ENCODE results near the gene ALPK1. TPM values are rescaled to one million over a fixed set of nuclear protein-coding genes. Genes with fewer than 3 reads are reported as not detected.
"Not testable (repeated sequence)": the region's sequence is repeated elsewhere in the genome, so short reads cannot be mapped to it uniquely, and the experiment has no call there.

ALPK1 gene
- total RNA-seq (2014; rRNA removed; shearing (Covaris generic)): not detected in 2 replicates

DNA sequence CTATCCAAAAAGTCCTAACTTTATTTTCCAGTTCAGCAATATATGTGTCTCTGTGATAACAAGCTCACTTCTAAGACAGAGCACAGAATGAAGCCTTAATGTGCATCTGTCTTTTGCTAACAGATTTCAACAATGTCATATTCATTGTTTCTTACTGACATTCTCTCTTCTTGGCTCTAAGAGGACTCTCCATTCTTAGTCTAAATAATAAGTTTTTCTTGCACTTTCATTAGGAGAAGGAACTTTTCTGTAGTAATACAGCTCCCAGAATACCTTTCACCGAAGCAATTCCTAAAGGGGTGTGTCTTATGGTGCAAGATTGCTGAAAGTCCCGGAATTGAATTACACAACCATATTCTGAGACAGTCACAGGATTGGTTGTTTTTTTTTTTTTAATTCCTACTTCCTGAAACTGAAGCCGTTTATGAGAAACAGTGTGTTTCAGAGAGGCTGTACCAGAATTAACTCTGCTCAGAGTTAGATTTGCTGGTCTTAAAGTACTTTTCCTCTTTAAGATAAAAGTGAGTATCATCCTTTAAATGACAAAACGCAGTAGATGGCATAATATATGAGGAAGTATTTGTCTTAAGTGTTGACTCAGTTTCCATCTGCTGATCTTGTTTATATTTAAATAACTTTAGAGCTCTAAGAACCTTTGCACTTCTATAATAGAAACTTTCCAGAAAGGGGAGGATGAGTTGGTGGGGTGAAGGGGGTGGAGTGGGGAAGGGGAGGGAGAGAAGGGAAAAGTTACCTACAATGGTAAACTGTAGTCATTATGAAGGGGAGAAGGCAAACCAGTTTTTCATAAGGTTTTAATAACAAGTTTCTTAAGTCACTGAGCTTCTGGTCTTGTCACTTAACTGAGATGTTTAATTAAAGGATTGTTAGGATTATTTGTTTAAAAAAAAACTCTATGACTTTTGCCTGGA, at the start of gene ALPK1:
TSS of gene ALPK1 (plus strand) at position 421 of the 932 bp plus-strand sequence.
- in situ Hi-C loops (cut with HindIII; ENCODE audit: low sequenced_read_pairs): no loop called here
- DNase-seq (ENCODE audit: low spot score): no peak

DNA sequence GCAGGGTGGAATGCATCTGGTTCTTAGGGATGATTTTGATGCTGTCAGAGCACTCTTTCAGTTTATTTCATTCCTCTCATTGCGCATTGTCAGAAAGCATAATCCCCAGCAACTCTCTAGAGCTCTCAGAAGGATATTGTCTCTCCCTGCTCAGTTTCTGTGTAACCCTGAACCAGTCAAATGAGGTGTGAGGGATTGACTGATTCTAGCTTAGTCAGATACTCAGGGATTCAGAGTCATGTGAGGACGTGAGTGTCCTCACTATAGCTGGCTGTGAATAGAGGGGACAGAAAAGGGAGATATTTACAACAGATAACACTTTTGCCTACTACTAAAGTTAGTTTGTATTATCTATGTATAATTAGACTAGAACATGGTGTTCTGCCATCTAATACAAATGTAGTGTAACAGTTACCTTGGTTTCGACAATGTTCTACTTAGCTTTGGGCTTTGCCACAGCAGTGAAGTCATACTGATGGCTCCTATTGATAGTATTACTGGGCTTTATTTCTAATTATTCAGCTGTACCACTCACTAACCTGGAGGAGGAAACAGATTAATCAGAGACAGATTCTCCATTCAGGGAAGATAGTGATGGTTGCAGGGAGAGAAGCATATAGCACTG, 46.0 kb upstream of the ALPK1 start:
- no peak for DNase-seq (ENCODE audit: low spot score)
- in situ Hi-C loops (cut with HindIII; ENCODE audit: low sequenced_read_pairs): no loop called here

DNA sequence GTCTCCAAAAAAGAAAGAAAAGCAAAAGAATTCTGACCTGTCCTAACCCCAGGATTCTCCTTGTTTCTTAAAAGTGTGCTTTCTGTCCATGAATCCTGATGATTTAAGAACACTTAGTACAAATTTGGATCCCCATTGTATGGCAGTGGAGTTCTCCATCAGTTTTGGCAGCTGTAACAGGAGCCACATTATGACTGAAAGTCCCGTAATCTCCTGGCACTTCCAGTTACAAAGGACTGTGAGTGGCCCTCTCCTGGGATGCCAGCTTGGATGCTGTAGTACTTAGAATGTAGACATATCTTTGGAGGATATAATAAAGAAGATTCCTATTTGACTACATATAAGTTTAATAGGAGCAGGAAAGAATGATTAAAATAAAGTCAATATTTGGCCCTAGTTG, 44.9 kb upstream of the ALPK1 start:
- DNase-seq (ENCODE audit: low spot score): no peak
- in situ Hi-C loops (cut with HindIII; ENCODE audit: low sequenced_read_pairs): no loop called here

DNA sequence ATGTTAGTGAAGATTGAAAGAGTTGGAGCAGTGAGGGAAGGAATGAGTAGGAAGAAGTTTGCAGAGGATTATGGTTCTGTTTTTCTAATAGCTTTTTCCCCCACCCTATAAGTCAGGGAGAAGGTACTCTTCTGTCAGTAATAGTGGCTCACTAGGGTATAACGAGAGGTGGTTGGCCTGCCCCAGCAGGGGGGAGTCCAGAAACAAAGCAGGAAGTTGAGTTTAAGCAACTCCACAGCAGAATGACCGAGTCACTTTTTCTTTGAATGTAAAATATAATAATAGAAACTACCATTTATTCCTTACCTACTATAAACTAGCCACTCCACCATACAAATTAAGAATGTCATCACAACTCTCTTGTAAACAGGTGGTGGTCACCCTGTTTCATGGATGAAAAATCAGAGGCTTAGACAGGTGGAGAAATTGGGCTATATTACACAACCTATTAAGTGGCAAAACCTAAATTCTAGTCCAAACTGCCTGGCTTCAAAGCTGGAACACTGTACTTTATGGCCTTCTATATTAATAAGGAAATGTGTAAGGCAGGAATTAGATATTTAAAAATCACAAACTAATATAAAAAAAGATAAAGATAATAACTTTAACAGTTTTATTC, 43.7 kb upstream of the ALPK1 start:
- no peak for DNase-seq (ENCODE audit: low spot score)
- in situ Hi-C loops (cut with HindIII; ENCODE audit: low sequenced_read_pairs): no loop called here

DNA sequence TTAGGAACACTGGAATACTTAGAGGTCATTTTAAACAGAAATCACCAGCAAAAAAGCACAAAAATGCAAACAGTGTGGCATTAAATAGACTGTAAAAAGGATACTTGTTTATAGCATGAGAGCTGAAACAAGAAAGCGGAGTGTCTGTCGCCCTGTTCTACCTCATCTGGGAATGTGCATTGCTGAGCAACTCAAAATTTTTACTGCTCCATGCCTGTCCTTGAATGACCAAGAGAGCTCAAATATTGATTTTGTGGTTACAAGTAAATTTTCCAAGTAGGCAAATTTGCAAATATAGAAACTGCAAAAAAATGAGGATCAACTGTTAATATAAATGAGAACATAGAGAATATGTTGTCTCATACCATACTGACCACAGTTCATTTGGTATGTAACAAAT, 40.1 kb upstream of the ALPK1 start:
- in situ Hi-C loops (cut with HindIII; ENCODE audit: low sequenced_read_pairs): no loop called here
- no peak for DNase-seq (ENCODE audit: low spot score)

DNA sequence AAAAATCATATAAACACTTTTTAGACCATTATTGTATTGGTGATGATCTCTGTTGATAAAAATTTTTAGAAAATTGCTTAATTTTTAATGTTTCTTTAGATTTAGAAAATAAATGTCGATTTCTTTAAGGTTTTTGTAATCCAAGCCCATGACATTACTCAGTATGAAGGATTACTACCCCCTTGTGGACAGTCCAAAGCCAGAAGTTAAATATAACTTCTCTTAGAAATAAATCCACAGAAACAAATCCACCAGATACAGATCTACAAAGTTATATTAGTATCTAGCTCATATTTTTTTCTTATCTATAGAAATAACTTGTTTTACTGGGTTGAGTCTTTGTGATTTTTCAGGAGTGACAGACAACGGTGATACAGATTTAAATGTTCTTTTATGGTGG, 30.3 kb upstream of the ALPK1 start:
- in situ Hi-C loops (cut with HindIII; ENCODE audit: low sequenced_read_pairs): no loop called here
- no peak for DNase-seq (ENCODE audit: low spot score)

DNA sequence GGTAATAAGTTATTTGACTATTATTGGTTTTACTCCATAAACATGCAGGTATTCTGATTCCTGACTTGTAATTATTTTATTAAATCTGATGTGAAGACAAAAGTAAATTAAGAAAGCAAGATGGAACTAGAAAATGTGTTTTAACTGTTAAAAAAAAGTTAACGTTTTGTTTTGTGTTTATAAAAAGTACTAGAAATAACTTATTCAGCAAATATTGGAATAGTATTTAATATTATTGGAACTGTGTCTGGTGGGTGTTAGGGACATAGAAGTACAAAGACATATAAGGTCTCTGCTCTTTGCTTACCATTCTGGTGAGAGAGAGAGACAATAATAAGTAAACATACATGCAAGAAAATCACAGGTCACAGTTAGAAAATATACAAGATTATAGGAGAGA, 27.1 kb upstream of the ALPK1 start:
- DNase-seq (ENCODE audit: low spot score): no peak
- in situ Hi-C loops (cut with HindIII; ENCODE audit: low sequenced_read_pairs): no loop called here

DNA sequence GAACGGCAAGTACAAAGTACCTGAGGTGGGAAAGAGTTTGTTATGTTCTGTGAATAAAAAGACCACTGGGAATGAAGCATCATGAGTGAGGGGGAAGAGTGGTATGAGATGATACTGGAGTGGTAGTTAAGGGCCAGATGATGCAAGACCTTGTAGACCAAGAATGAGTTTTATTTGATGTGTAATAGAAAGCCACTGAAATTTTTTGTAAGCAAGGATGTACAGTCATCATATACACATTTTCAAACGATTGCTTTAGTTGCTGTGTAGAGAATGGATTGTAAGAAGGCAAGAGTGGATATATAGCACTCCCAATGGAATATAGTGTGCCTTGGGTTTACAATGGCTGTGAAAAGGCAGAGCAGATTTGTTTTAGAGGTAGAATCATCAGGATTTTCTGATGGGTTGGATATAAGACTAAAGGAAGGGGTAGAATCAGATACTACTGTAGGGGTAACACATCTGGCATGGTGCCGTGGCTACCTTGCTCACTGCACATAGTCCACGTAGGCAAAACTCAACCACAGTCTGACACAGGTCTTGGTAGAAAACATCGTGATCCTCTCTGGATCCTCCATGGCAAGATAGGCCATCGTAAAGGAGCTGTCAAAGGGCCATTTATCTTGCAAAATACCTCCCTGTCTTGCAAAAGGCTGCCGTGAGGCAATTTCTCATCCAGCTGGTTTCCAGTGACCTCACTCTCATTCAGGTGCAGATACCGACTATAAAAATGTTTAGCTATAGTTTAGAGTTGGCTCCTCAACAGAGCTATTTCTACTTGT, 26.3 kb upstream of the ALPK1 start:
- no peak for DNase-seq (ENCODE audit: low spot score)
- in situ Hi-C loops (cut with HindIII; ENCODE audit: low sequenced_read_pairs): no loop called here

DNA sequence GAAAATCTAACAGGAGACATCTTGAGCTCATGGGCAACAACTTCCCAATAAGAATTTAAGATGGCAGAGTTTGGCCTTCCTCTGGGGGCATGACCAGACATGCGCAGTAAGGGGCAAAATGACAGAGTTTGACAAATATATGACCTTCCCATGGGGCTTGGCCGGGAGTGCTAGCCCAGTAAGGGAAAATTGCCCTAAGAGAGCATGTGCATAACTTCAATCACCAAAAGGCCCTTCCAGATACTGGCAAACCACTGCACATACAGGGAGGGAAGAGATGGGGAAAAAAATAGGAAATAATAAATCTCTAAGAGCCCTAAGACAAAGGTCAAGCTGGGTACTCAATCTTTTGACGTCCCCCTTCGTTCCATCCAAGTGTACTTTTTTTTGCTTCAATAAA, 24.9 kb upstream of the ALPK1 start:
- in situ Hi-C loops (cut with HindIII; ENCODE audit: low sequenced_read_pairs): no loop called here
- DNase-seq (ENCODE audit: low spot score): no peak

DNA sequence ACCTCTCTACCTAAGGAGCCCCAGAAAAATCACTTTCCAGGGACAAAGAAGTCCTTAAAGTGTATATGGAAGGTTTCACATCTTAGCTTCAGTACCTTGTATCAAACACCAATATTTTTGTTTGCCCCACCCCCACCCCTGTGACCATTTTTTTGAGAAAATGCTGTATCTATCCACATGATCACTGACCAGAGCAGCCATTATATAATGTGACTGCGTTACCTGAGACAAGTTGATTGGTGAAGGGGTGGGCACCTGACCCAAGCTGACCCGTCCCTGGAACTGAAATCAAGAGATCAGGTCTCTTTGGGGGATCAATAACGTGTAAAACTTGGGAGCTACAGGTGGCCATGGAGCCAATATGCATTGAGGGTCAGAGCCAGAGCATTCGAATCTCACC, 22.2 kb upstream of the ALPK1 start:
- no peak for DNase-seq (ENCODE audit: low spot score)
- in situ Hi-C loops (cut with HindIII; ENCODE audit: low sequenced_read_pairs): no loop called here

DNA sequence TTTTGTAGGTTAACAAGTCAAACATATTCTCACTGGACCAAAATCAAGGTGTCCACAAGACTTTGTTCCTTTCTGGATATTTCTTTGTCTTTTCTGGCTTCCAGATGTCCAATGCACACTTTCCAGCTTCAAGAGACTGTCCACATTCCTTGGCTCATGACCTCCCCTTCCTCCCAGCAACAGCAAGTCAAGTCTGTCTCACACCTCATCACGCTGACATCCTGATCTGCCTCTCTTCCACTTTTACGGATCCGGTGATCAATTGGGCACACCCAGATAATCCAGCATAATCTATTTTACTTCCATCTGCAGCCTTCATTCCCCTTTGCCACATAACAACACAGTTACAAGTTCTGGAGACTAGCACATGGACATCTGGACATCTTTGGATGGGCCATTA, 21.1 kb upstream of the ALPK1 start:
- in situ Hi-C loops (cut with HindIII; ENCODE audit: low sequenced_read_pairs): no loop called here
- no peak for DNase-seq (ENCODE audit: low spot score)

DNA sequence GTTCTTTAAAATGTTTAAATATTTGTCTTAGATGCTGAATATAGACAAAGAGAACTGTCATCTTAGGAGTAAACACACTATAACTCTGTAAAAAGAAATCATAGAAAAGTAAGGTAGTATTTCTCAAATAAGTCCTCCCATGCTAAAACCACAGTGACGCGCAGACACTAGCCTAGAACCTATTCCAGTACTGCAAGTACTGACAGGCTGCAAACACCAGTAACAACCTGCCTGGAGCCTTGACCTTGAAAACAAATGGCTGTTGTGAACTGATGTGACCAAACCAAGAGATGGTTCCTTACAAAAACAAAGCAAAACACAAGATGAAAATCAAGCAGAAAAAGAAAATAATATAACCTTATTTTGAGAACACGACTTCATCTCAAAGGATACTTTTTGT, 19.9 kb upstream of the ALPK1 start:
- DNase-seq (ENCODE audit: low spot score): no peak
- in situ Hi-C loops (cut with HindIII; ENCODE audit: low sequenced_read_pairs): no loop called here

DNA sequence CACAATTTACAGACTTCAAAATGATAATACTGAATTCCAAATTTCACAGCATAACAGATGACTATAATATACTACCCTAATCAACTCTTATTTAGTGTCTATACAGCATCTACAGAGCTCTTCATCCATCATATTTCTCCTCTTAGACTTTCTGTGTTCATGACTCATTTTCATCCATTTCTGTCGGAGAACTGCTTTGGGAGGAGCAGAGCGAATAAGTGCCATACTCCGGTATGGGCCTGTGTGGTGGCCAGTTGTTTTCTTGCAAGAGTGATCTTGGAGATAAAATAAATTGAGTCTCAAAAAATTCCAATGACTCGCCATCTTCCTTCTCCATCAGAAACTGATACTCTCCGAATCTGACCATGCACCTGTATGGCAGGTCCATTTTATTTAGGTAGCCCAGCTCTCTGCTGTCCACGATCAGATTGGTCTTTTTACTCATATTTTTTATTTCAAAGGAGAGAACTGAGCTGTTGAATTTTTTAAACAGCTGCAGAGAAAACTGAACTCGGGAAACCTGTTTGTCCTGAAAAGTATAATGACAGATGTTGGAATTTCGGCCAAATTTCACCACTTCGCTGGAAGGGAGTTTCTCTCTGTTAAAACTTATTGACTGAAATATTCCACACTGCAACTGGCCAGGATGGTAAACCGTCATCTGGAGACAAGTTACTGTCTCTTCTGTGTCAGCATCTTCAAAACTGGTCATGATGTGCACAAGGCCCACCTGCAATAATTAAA, 19.3 kb upstream of the ALPK1 start:
- in situ Hi-C loops (cut with HindIII; ENCODE audit: low sequenced_read_pairs): no loop called here
- no peak for DNase-seq (ENCODE audit: low spot score)

DNA sequence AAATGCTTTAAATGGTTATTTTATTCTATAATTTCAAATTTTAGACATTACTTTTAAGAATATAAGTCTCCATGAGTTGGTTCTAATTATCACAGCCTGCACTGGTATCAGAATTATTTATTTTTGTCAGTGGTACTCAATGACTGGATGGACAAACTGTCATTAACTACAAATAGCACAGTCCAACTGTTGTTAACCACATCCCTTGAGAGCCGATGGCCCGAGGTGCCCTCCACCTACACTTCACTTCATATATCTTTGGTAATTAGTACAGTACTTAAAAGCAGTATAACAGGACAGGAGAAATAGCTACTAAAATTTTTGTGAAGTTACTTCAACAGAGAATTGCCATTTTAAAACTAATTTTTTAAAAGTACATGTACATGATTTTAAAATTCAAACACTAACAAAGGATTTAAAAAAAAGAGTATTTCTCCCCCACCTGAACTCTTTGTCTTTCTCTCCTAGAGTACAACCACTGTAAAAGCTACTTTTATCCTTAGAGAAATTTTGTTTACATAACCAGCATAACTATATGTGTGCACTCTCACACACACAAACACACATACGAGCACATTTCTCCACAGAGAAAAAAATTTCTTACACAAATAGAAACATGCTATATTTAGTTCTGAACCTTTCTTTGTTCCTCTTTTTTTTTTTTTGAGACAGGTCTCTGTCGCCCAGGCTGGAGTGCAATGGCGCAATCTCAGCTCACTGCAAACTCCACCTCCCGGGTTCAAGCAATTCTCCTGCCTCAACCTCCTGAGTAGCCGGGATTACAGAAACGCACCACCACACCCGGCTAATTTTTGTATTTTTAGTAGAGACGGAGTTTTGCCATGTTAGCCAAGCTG, 17.9 kb upstream of the ALPK1 start:
- no peak for DNase-seq (ENCODE audit: low spot score)
- in situ Hi-C loops (cut with HindIII; ENCODE audit: low sequenced_read_pairs): no loop called here

DNA sequence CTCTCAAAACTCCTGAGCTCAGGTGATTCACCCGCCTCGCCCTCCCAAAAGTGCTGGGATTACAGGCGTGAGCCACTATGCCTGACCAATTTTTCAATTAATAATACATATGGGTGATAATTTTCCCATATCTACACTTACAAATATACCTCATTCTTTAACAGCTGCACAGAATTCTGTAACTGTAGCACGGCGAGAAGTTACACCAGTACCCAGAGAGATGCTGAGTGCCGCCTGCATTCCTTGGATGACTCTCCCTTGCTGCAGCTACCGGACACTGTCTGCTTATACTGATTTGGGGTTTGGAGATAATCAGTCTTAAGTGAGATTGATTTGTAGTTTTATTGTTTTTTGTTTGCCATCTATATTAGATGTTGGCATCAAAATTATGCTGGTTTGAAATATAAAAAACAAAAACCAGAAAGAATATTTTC, 17.3 kb upstream of the ALPK1 start:
- no peak for DNase-seq (ENCODE audit: low spot score)
- in situ Hi-C loops (cut with HindIII; ENCODE audit: low sequenced_read_pairs): no loop called here

DNA sequence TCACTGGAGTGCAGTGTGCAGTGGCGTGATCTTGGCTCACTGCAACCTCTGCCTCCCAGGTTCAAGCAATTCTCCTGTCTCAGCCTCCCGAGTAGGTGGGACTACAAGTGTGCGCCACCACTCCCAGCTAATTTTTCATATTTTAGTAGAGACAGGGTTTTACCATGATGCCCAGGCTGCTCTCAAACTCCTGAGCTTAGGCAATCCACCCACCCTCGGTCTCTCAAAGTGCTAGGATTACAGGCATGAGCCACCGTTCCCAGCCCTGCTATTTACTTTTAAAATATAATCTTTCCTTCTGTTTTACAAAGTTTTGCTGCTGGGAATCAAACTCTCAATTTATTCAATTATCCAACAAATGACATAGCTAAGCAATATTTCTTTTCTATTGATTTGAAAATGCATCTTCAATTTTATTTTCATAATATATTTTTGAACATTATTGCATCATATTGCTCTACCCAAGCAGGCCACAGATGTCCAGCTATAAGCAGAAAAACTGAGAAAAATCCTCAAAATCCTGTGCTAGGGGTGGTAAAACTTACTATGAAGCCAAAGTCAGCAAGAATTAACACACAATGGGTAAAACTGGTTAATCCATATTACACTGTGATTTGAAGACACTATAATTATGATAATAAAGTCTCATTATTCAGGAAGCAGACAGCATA, 16.6 kb upstream of the ALPK1 start:
- in situ Hi-C loops (cut with HindIII; ENCODE audit: low sequenced_read_pairs): no loop called here

DNA sequence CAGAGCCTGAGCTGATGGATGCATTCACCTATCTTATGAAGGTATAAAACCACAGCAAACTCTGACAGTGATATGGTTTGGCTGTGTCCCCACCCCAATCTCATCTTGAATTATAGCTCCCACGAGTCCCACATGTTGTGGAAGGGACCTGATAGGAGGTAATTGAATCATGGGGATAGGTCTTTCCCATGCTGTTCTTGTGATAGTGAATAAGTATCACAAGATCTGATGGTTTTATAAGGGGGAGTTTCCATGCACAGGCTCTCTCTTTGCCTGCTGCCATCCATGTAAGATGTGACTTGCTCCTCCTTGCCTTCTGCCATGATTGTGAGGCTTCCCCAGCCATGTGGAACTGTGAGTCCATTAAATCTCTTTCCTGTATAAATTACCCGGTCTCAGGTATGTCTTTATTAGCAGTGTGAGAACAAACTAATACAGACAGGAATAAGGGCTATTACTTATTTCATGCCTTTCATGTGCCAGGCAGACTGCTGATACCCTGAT, 15.2 kb upstream of the ALPK1 start:
- DNase-seq (ENCODE audit: low spot score); in situ Hi-C loops (cut with HindIII; ENCODE audit: low sequenced_read_pairs): not testable (repeated sequence)

More for the DNA sequence above, 16.6 kb upstream of the ALPK1 start:
- DNase-seq (ENCODE audit: low spot score): no peak
